ENCODE data around the gene DEUP1. TPM values are rescaled to one million over a fixed set of nuclear protein-coding genes. Genes with fewer than 3 reads are reported as not detected.

DEUP1 gene
- total and polyA plus RNA-seq, 12 donors: 0.76 TPM; not detected in 11

GRCh38 chr11:93480256-93480655 is 149.7 kb downstream of the DEUP1 start:
- H3K4me1 ChIP-seq: peaks cover 0 to 19% (median 0%) of the 10 kb centered on the region in 9 donors
- no peak for DNase-seq
- WGBS, 2 donors: 97 to 98% methylated on average over 6 of the region's 6 CpGs
- H3K27me3 ChIP-seq: no peaks in the 10 kb centered on the region
- H3K27ac ChIP-seq: no peak overlapping the region
- intact Hi-C loops (cut with DNase I): loop anchor here in 4 of 10 donors (5.0 to 10.0 kb wide), 3 partner anchors 62 to 175 kb away; partner anchors contain the start of gene SMCO4 (in 3 of the 4)
- peaks cover 0 to 2% (median 0%) of the 10 kb centered on the region in 11 donors for H3K9me3 ChIP-seq
- TF ChIP-seq, protein P1, sequence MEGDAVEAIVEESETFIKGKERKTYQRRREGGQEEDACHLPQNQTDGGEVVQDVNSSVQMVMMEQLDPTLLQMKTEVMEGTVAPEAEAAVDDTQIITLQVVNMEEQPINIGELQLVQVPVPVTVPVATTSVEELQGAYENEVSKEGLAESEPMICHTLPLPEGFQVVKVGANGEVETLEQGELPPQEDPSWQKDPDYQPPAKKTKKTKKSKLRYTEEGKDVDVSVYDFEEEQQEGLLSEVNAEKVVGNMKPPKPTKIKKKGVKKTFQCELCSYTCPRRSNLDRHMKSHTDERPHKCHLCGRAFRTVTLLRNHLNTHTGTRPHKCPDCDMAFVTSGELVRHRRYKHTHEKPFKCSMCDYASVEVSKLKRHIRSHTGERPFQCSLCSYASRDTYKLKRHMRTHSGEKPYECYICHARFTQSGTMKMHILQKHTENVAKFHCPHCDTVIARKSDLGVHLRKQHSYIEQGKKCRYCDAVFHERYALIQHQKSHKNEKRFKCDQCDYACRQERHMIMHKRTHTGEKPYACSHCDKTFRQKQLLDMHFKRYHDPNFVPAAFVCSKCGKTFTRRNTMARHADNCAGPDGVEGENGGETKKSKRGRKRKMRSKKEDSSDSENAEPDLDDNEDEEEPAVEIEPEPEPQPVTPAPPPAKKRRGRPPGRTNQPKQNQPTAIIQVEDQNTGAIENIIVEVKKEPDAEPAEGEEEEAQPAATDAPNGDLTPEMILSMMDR (IDR thresholded peaks at IDR 0.05): no peak
- ATAC-seq: no peak
- H3K4me3 ChIP-seq: no peak overlapping the region
- H3K36me3 ChIP-seq: peaks cover 0 to 31% (median 0%) of the 10 kb centered on the region in 9 donors

GRCh38 chr11:93480756-93481155 is 150.2 kb downstream of the DEUP1 start:
- peaks cover 0 to 31% (median 0%) of the 10 kb centered on the region in 9 donors for H3K36me3 ChIP-seq
- H3K27ac ChIP-seq: no peak overlapping the region
- WGBS, 2 donors: 94% methylated on average over 1 of the region's 1 CpG
- H3K27me3 ChIP-seq: no peaks in the 10 kb centered on the region
- TF ChIP-seq, protein P1 (IDR thresholded peaks at IDR 0.05): no peak
- H3K4me1 ChIP-seq: peaks cover 0 to 19% (median 0%) of the 10 kb centered on the region in 9 donors
- no peaks in the 10 kb centered on the region for H3K9me3 ChIP-seq
- DNase-seq (no peak), ATAC-seq (no peak)
- H3K4me3 ChIP-seq: no peak overlapping the region
- intact Hi-C loops (cut with DNase I): loop anchor here in 4 of 10 donors (5.0 to 10.0 kb wide), 3 partner anchors 62 to 174 kb away; partner anchors contain the start of gene SMCO4 (in 3 of the 4)

- DNase-seq (no peak), ATAC-seq (no peak)
- Histone ChIP-seq H3K36me3 (peaks cover 0 to 31% (median 0%) of the 10 kb centered on the region in 9 donors), H3K27me3 (no peaks in the 10 kb centered on the region), H3K4me3 (no peak overlapping the region), H3K9me3 (no peaks in the 10 kb centered on the region), H3K27ac (no peak overlapping the region), H3K4me1 (peaks cover 0 to 20% (median 0%) of the 10 kb centered on the region in 9 donors)
- TF ChIP-seq, protein P1 (IDR thresholded peaks at IDR 0.05): no peak
- intact Hi-C loops (cut with DNase I): loop anchor here in 4 of 10 donors (5.0 to 10.0 kb wide), 3 partner anchors 61 to 174 kb away; partner anchors contain the start of gene SMCO4 (in 3 of the 4)
- WGBS, 2 donors: 93 to 97% methylated on average over 16 of the region's 16 CpGs
Observed at GRCh38 chr11:93481279-93481678, 150.7 kb downstream of the DEUP1 start.

DNA sequence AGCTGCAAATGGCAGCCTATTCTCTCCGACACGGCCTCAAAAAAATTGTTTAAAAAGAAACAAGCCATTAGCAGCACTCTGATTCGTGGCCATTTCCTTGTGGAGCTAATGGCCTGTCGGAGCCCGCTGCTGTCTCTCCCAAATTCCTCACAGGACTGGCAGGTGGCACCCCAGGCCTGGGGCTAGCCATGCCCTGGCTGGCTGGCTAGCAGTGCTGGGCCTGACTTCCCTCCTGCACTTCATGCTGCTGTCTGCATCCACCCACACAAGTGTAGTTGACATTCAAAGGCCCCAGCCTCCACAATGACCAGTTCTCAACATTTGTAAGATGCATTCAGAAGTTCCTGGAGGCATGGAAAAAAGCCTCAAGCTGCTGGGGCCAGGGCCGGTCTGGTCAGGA is 151.2 kb downstream of the DEUP1 start:
- Histone ChIP-seq H3K27ac (no peak overlapping the region), H3K9me3 (no peaks in the 10 kb centered on the region), H3K27me3 (no peaks in the 10 kb centered on the region), H3K4me3 (no peak overlapping the region), H3K4me1 (peaks cover 0 to 24% (median under 1%) of the 10 kb centered on the region in 9 donors), H3K36me3 (peaks cover 0 to 30% (median 0%) of the 10 kb centered on the region in 9 donors)
- ATAC-seq (peak; percentile 34 to 78 (median 66)), DNase-seq (no peak)
- WGBS, 2 donors: 92 to 96% methylated on average over 6 of the region's 6 CpGs
- TF ChIP-seq, protein P1 (IDR thresholded peaks at IDR 0.05): peak in 5 of 9 donors; percentile 7 to 45 (median 32)
- intact Hi-C loops (cut with DNase I): loop anchor here in 4 of 10 donors (5.0 to 10.0 kb wide), 3 partner anchors 61 to 173 kb away; partner anchors contain the start of gene SMCO4 (in 3 of the 4)
